Epithelial cell of proximal tubule (primary cell): ENCODE data around the gene UGT1A9. TPM values are rescaled to one million over a fixed set of nuclear protein-coding genes. Genes with fewer than 3 reads are reported as not detected.
"Not testable (repeated sequence)": the region's sequence is repeated elsewhere in the genome, so short reads cannot be mapped to it uniquely, and the experiment has no call there.

Experiments
- DNase-seq: peaks from one replicate; pipeline ENCODE4 v3.0.0-alpha.2; 2011; ENCODE audit warnings: low read depth
- H3K4me3 ChIP-seq: 2 replicates; pipeline ENCODE4 v1.5.1; 2011; ENCODE audit warnings: low read depth, mild to moderate bottlenecking, low read length
- total RNA-seq: library from RNA; depleted of rRNA; stranded (reverse); fragments of >200 nt; gene quantifications from 2 replicates; pipeline ENCODE4 v1.2.3, GENCODE V29; 2015
- TF ChIP-seq, protein P1 (sequence below): conservative IDR thresholded peaks from 2 replicates; pipeline ENCODE4 v1.5.1; 2012; ENCODE audit warnings: low read depth, mild to moderate bottlenecking, low read length

UGT1A9 gene
- total RNA-seq, 1 donor from 2014 or later, result not detected

DNA sequence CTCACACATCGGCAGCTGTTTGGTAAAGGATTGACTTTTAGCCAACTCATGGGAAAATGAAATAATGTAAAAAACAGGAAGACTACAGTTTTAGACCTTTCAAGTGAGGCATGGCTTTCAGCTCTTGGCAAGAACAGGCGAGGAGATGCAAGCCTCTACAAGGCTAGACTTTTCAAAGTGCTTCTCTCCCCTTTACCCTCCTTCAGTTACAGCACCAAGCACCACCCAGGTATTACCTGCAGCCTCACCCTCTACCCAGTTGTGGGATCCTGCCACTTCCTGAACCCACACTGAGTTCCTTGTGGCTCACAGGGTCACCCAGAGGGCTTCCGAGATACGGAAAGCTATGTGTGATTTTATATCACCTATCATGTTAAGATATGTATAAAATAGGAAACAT, 20.7 kb upstream of the UGT1A9 start:
- TF ChIP-seq, protein P1, sequence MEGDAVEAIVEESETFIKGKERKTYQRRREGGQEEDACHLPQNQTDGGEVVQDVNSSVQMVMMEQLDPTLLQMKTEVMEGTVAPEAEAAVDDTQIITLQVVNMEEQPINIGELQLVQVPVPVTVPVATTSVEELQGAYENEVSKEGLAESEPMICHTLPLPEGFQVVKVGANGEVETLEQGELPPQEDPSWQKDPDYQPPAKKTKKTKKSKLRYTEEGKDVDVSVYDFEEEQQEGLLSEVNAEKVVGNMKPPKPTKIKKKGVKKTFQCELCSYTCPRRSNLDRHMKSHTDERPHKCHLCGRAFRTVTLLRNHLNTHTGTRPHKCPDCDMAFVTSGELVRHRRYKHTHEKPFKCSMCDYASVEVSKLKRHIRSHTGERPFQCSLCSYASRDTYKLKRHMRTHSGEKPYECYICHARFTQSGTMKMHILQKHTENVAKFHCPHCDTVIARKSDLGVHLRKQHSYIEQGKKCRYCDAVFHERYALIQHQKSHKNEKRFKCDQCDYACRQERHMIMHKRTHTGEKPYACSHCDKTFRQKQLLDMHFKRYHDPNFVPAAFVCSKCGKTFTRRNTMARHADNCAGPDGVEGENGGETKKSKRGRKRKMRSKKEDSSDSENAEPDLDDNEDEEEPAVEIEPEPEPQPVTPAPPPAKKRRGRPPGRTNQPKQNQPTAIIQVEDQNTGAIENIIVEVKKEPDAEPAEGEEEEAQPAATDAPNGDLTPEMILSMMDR, result no peak
- no peak overlapping the region for H3K4me3 ChIP-seq
- no peak for DNase-seq

DNA sequence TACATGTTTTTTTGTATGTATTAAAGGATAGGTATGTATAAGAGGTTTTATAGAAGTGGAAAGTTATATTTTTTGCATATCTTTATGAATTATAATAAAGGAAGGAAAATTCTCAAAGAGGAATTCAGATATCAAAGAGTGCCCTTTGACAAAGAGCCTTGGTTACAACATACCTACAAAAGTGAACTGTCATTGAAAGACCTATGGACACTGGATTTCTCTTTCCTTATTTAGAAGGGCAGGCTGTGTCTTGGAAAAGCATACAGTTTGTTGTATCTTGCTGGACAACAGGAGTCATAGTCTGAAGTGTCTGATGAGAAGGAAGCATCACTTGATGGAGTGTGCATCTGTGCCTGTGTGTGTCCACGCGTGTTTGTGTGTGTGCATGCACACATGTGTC, 20.3 kb upstream of the UGT1A9 start:
- DNase-seq, result no peak
- no peak overlapping the region for H3K4me3 ChIP-seq
- TF ChIP-seq, protein P1, result no peak

DNA sequence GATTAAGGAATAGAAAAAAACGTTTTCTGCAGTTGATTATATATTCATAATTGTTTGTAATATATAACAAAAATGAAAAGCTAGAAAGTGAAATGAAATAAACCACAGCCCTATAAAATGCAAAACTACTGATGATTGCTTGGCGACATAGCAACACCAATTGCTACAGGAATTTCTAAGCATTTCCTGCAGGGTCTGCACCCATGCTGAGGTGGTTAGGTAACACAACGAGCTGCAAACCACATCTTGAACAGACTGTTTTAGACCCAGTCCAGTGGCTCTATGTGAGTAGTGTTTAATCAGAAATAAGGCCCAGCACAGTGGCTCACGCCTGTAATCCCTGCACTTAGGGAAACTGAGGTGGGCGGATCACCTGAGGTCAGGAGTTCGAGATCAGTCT, 17.2 kb upstream of the UGT1A9 start:
- H3K4me3 ChIP-seq, result no peak overlapping the region
- TF ChIP-seq, protein P1, result no peak
- no peak for DNase-seq

DNA sequence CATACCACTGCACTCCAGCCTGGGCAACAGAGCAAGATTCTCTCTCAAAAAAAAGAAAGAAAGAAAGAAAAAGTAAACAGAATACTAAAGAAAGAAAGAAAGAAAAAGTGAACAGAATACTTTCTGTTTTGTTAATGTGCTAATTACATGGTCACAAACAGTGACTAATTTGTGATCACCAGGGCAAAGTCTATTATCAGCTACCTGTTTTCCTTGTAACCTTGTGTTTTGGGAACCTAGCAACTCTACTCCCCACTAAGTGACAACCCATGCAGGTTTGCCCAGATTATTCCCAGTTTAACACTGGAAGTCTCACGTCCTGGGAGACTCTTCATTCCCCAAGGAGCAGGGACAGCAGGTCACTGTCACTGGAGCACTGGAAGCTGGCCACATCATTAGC, 16.7 kb upstream of the UGT1A9 start:
- no peak overlapping the region for H3K4me3 ChIP-seq
- TF ChIP-seq, protein P1, result no peak
- DNase-seq, result no peak

DNA sequence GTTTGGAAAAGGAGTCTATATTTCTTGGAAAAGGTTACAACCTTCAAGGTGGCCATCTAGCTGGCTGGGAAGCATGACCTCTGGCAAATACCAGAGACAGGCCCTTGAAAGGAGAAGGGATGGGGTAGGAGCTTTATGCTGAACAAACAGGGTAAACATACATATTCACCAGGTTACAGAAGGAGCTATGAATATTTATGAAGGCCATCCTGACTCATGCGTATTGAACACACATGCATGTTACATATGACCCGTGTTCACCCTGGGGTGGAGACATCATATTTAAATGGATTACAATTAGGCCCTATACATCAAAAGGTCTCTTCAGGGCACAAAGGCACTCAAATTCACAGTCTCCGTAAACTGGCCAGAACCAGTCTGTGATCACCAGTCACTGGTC, 15.8 kb upstream of the UGT1A9 start:
- not testable (repeated sequence) for DNase-seq, H3K4me3 ChIP-seq

DNA sequence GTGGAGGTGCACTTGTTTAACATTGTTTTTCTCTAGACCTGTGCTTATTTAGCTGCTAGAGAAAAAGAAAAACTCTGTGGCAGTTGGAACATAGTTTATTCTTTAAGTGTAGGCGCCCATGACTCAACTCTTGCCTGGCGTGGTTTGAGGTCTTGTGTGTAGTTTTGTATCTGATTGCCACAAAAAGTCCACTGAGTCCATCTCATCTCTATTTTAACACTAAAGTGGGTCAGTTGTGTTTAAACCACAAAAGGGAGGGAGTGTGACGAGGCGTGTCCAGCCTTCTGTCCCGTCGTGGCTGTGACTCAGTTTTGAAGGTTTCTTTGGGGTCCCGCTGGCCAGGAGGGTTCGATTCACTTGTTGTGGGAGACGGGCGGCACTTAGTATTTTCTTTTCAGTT, 15.3 kb upstream of the UGT1A9 start:
- H3K4me3 ChIP-seq, result no peak overlapping the region
- TF ChIP-seq, protein P1, result no peak
- DNase-seq, result no peak

DNA sequence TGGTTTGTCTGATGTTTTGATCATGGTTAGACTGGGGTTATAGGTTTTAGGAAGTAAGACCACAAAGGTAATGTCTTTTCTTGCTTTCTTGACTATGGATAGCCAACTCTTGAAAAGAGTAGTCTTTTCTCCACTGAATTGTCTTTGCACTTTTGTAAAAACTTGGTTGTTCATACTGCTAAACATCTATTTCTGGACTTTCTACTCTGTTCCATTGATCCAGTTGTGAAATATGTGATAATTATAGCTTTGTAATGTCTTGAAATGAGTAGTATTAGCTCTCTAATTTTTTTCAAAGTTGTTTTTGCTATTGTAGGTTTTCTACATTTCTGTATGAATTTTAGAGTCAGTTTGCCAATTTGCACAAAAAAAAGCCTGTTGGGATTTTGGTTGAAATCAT, 13.1 kb upstream of the UGT1A9 start:
- no peak for DNase-seq
- H3K4me3 ChIP-seq, result no peak overlapping the region
- TF ChIP-seq, protein P1, result no peak

DNA sequence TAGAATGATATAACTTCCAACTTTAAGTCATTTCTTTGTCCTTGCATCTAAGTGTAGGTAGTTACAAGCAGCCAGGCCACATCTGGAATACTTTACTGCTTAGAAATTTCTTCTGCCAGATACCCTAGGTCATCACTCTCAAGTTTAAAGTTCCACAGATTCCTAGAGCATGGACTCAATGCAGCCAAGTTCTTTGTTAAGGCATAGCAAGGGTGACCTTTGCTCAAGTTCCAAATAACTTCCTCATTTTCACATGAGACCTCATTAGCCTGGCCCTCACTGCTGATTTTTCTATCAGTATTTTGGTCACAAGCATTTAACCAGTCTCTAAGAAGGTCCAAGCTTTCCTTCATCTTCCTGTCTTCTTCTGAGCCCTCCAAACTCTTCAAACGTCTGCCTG, 7.8 kb upstream of the UGT1A9 start:
- TF ChIP-seq, protein P1, result no peak

More for the DNA sequence above, 7.8 kb upstream of the UGT1A9 start:
- no peak for DNase-seq
- H3K4me3 ChIP-seq, result no peak overlapping the region
